ENCODE results near the gene PLA2G3. TPM values are rescaled to one million over a fixed set of nuclear protein-coding genes. Genes with fewer than 3 reads are reported as not detected.
A peak's percentile ranks its signal among the peaks of the same experiment; 100 is the strongest.

The PLA2G3 gene
- total and polyA plus RNA-seq, 2 of the 13 experiments (the other 11 are each of a cell fraction or from before 2014, with no cell fraction given), result 0.12 to 0.42 TPM

DNA sequence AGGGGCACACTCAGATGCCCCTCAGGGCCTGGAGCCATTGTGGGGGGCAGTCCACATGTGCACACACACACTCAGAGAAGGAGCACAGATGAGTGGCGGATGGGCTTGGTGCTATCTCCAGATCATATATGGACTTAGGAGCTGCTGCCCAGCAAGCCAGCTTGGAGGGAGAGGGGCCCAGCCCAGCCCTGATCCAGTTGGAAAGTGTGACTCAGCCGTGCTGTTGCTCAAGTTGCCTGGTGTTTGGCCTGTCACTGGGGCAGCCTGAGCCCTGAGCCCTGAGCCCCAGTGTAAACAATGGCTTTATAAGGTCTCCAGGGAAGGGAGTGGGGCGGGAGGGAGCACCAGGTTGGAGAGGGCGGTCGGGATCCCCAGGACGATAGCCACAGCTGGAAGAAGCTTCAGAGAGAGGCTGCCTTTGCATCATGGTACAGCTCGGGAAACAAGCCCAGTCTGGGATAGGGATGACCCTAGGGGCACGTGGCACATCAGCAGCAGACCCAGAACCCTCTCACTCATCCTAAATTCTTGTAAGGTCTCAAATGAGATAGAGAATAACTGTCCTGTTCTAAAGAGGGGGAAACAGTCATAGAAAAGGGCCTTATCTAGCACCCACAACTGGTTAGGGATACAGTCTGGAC, 37.7 kb downstream of the PLA2G3 start (continued):
- TF ChIP-seq ASH2L (IDR thresholded peaks at IDR 0.05; ENCODE audit: insufficient read length, low read depth, low read length) (no peak), ZBTB38 (CRISPR knock-in tag; IDR thresholded peaks at IDR 0.05) (no peak; the same call in 1 of the 2 replicates), NFYB (CRISPR knock-in tag; IDR thresholded peaks at IDR 0.05) (no peak), RFXANK (CRISPR knock-in tag; IDR thresholded peaks at IDR 0.05) (no peak), ZNF792 (CRISPR knock-in tag; IDR thresholded peaks at IDR 0.05) (peak; percentile 58; the same call in 1 of the 2 replicates), MXI1 (IDR thresholded peaks at IDR 0.05; ENCODE audit: borderline replicate concordance, low read depth, low read length) (peak; percentile 52; the same call in 1 of the 3 replicates), ZNF724P (CRISPR knock-in tag; IDR thresholded peaks at IDR 0.05; ENCODE audit: borderline replicate concordance) (no peak), ZNF292 (CRISPR knock-in tag; IDR thresholded peaks at IDR 0.05; ENCODE audit: borderline replicate concordance, low read depth) (no peak), SMAD9 (CRISPR knock-in tag; IDR thresholded peaks at IDR 0.05) (no peak), SMYD3 (CRISPR knock-in tag; IDR thresholded peaks at IDR 0.05) (no peak), ZNF737 (CRISPR knock-in tag; IDR thresholded peaks at IDR 0.05; ENCODE audit: borderline replicate concordance) (no peak), ZNF75D (CRISPR knock-in tag; IDR thresholded peaks at IDR 0.05; ENCODE audit: borderline replicate concordance) (no peak), HDAC1 (CRISPR knock-in tag; IDR thresholded peaks at IDR 0.05) (peak; percentile 62; the same call in 1 of the 2 replicates), NFATC3 (CRISPR knock-in tag; IDR thresholded peaks at IDR 0.05) (peak; percentile 99), TOPORS (CRISPR knock-in tag; IDR thresholded peaks at IDR 0.05) (no peak), ZNF547 (CRISPR knock-in tag; IDR thresholded peaks at IDR 0.05) (no peak), CEBPG (CRISPR knock-in tag; IDR thresholded peaks at IDR 0.05) (peak; percentile 76), ZNF260 (CRISPR knock-in tag; IDR thresholded peaks at IDR 0.05; ENCODE audit: borderline replicate concordance, low read depth) (no peak), DNMT1 (CRISPR knock-in tag; IDR thresholded peaks at IDR 0.05) (no peak), TBL1XR1 (IDR thresholded peaks at IDR 0.05; ENCODE audit: borderline replicate concordance, low read length, partially characterized antibody) (no peak), NONO (IDR thresholded peaks at IDR 0.05) (no peak), NONO (CRISPR knock-in tag; conservative IDR thresholded peaks at IDR 0.05) (no peak), NR1H2 (CRISPR knock-in tag; IDR thresholded peaks at IDR 0.05; ENCODE audit: borderline replicate concordance, low read depth) (0 out of 2 replicates have a peak, but pooled peaks have one; percentile 45)
- TF ChIP-seq, protein P1, sequence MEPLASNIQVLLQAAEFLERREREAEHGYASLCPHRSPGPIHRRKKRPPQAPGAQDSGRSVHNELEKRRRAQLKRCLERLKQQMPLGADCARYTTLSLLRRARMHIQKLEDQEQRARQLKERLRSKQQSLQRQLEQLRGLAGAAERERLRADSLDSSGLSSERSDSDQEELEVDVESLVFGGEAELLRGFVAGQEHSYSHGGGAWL (CRISPR knock-in tag; IDR thresholded peaks at IDR 0.05), result no peak
- TF ChIP-seq, protein P2, sequence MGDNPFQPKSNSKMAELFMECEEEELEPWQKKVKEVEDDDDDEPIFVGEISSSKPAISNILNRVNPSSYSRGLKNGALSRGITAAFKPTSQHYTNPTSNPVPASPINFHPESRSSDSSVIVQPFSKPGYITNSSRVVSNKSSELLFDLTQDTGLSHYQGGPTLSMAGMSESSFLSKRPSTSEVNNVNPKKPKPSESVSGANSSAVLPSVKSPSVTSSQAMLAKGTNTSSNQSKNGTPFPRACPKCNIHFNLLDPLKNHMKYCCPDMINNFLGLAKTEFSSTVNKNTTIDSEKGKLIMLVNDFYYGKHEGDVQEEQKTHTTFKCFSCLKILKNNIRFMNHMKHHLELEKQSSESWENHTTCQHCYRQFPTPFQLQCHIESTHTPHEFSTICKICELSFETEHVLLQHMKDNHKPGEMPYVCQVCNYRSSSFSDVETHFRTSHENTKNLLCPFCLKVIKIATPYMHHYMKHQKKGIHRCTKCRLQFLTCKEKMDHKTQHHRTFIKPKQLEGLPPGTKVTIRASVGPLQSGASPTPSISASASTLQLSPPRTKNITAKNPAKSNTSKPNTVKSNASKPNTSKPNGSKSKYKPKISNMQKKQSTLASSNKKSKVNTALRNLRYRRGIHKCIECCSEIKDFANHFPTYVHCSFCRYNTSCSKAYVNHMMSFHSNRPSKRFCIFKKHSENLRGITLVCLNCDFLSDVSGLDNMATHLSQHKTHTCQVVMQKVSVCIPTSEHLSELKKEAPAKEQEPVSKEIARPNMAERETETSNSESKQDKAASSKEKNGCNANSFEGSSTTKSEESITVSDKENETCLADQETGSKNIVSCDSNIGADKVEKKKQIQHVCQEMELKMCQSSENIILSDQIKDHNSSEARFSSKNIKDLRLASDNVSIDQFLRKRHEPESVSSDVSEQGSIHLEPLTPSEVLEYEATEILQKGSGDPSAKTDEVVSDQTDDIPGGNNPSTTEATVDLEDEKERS (CRISPR knock-in tag; IDR thresholded peaks at IDR 0.05), result no peak
